HCT116 (cell line): ENCODE results near the gene PINK1. TPM values are rescaled to one million over a fixed set of nuclear protein-coding genes. Genes with fewer than 3 reads are reported as not detected.

Experiments
- ATAC-seq: fragments of 200-7000 bp; cut with Tn5 transposase; 2 replicates; pipeline ENCODE4 v1.9.1; 2020; ENCODE audit warnings: mild to moderate bottlenecking, moderate library complexity
- BruUV-seq: library from RNA; stranded (reverse); fragments of 400-500 nt; replicated peaks from 2 replicates; lab custom pipeline; 2021; lab: Mats Ljungman, UMichigan
- CTCF ChIA-PET: fragments of 300-600 bp; sonication (Branson Sonifier 250); formaldehyde crosslinking; loops from one replicate; lab custom pipeline; 2021; ENCODE audit warnings: antibody characterized with exemption; lab: Charles Lee
- POLR2A ChIA-PET: fragments of 300-600, 350-600 bp; sonication (Branson Sonifier 250); formaldehyde crosslinking; loops from one replicate; lab custom pipeline; 2021; ENCODE audit warnings: antibody characterized with exemption; lab: Charles Lee
- RAD21 ChIA-PET, 2 experiments: fragments of 300-600 bp; sonication (Branson Sonifier 250); formaldehyde crosslinking; loops; one replicate each; lab custom pipeline; 2023; ENCODE audit warnings: low total read pairs in 2 of 2; ENCODE audit not compliant: uncharacterized antibody in 2 of 2, unreplicated experiment in 2 of 2, low non-redundant PET in 1 of 2; lab: Charles Lee
- DNase-seq: peaks from one replicate; pipeline ENCODE4 v3.0.0-alpha.2; 2010; ENCODE audit warnings: low read depth, low spot score
- H2AFZ ChIP-seq: fragments of 200-600 bp; shearing (Covaris generic), sonication (generic); 2 replicates; pipeline ENCODE4 v1.6.1; 2017; ENCODE audit warnings: low read depth, mixed run types, mixed read lengths, antibody characterized with exemption, low read length; ENCODE audit not compliant: poor library complexity, severe bottlenecking
- H3K27ac ChIP-seq: 2 replicates; pipeline ENCODE4 v1.5.1; 2012; ENCODE audit warnings: low read depth, low read length
- H3K27me3 ChIP-seq: fragments of 200-600 bp; sonication (generic); 2 replicates; pipeline ENCODE4 v1.6.1; 2016; ENCODE audit warnings: mixed run types, low read length, mixed read lengths; ENCODE audit not compliant: insufficient read depth
- H3K36me3 ChIP-seq, 2 experiments: fragments of 200-500 bp in 1 of 2; fragments of 200-600 bp in 1 of 2; sonication (Bioruptor generic) in 1 of 2; sonication (generic) in 1 of 2; 2 replicates each; pipeline versions ENCODE4 v1.5.1 to v1.6.1; 2014 to 2016; ENCODE audit warnings: low read length in 2 of 2, inconsistent platforms in 1 of 2, mixed read lengths in 1 of 2, mixed run types in 1 of 2; ENCODE audit not compliant: insufficient read depth in 2 of 2, control insufficient read depth in 1 of 2
- H3K4me1 ChIP-seq, 2 experiments: fragments of 200-600 bp in 1 of 2; sonication (generic) in 1 of 2; 2 replicates each; pipeline versions ENCODE4 v1.5.1 to v1.6.1; 2012 to 2017; ENCODE audit warnings: low read length in 2 of 2, inconsistent platforms in 1 of 2, mild to moderate bottlenecking in 1 of 2, mixed read lengths in 1 of 2, mixed run types in 1 of 2, moderate library complexity in 1 of 2; ENCODE audit not compliant: insufficient read depth in 2 of 2, control insufficient read depth in 1 of 2
- H3K4me2 ChIP-seq: fragments of 200-600 bp; sonication (generic); 2 replicates; pipeline ENCODE4 v1.6.1; 2017; ENCODE audit warnings: mixed run types, low read length, mixed read lengths
- H3K4me3 ChIP-seq, 2 experiments: fragments of 200-600 bp in 1 of 2; sonication (generic) in 1 of 2; replicated peaks in 1 of 2; 2 replicates each; pipeline ENCODE4 v1.5.1; 2011 to 2016; ENCODE audit warnings: low read length in 2 of 2, control low read depth in 1 of 2, low read depth in 1 of 2, mild to moderate bottlenecking in 1 of 2, mixed read lengths in 1 of 2, mixed run types in 1 of 2
- H3K79me2 ChIP-seq: fragments of 200-600 bp; sonication (generic); 2 replicates; pipeline ENCODE4 v1.6.1; 2017; ENCODE audit warnings: mild to moderate bottlenecking, mixed run types, low read length, moderate library complexity, mixed read lengths; ENCODE audit not compliant: insufficient read depth
- H3K9ac ChIP-seq: fragments of 200-600 bp; sonication (generic); 2 replicates; pipeline ENCODE4 v1.6.1; 2016; ENCODE audit warnings: low read length, mixed read lengths
- H3K9me2 ChIP-seq: fragments of 200-600 bp; sonication (generic), shearing (Covaris generic); 2 replicates; pipeline ENCODE4 v1.6.1; 2017; ENCODE audit warnings: mixed run types, mild to moderate bottlenecking, moderate library complexity; ENCODE audit not compliant: insufficient read depth
- H3K9me3 ChIP-seq, 2 experiments: fragments of 200-500 bp in 1 of 2; fragments of 200-600 bp in 1 of 2; sonication (Bioruptor generic) in 1 of 2; sonication (generic) in 1 of 2; 2 replicates each; pipeline ENCODE4 v1.6.1; 2014 to 2017; ENCODE audit warnings: low read length in 2 of 2, mixed read lengths in 2 of 2, inconsistent platforms in 1 of 2, low read depth in 1 of 2, mild to moderate bottlenecking in 1 of 2, mixed run types in 1 of 2, moderate library complexity in 1 of 2; ENCODE audit not compliant: control insufficient read depth in 1 of 2, insufficient read depth in 1 of 2
- H4K20me1 ChIP-seq: fragments of 200-600 bp; sonication (generic), shearing (Covaris generic); 2 replicates; pipeline ENCODE4 v1.6.1; 2017; ENCODE audit warnings: mixed run types, mild to moderate bottlenecking, moderate library complexity; ENCODE audit not compliant: insufficient read depth
- CBX3 ChIP-seq: IDR thresholded peaks from 2 replicates; pipeline ENCODE4 v1.6.1; 2012; ENCODE audit warnings: low read depth
- CEBPB ChIP-seq: IDR thresholded peaks from 2 replicates; pipeline ENCODE4 v1.6.1; 2012; ENCODE audit warnings: low read depth
- EGR1 ChIP-seq: IDR thresholded peaks from 2 replicates; pipeline ENCODE4 v1.6.1; 2012; ENCODE audit warnings: low read depth
- EZH2phosphoT487 ChIP-seq: fragments of 200-600 bp; IDR thresholded peaks from 2 replicates; pipeline ENCODE4 v1.6.1; 2018; ENCODE audit warnings: antibody characterized with exemption, borderline replicate concordance
- FOSL1 ChIP-seq: IDR thresholded peaks from 2 replicates; pipeline ENCODE4 v1.6.1; 2012; ENCODE audit warnings: low read depth
- JUND ChIP-seq: IDR thresholded peaks from 2 replicates; pipeline ENCODE4 v1.6.1; 2012
- POLR2A ChIP-seq: IDR thresholded peaks from 2 replicates; pipeline ENCODE4 v1.7.0; 2011; ENCODE audit warnings: borderline replicate concordance; ENCODE audit not compliant: insufficient read depth, insufficient read length; ENCODE audit errors: extremely low read depth
- POLR2AphosphoS5 ChIP-seq: IDR thresholded peaks from 2 replicates; pipeline ENCODE4 v1.6.1; 2011; ENCODE audit warnings: mild to moderate bottlenecking, low read depth, low read length, moderate library complexity
- REST ChIP-seq: IDR thresholded peaks from 2 replicates; pipeline ENCODE4 v1.6.1; 2012; ENCODE audit warnings: low read depth
- SIN3A ChIP-seq: IDR thresholded peaks from 2 replicates; pipeline ENCODE4 v1.6.1; 2012; ENCODE audit warnings: low read depth
- SP1 ChIP-seq: IDR thresholded peaks from 2 replicates; pipeline ENCODE4 v1.6.1; 2012; ENCODE audit warnings: low read depth
- SRF ChIP-seq: IDR thresholded peaks from 2 replicates; pipeline ENCODE4 v1.6.1; 2012; ENCODE audit warnings: low read depth
- TCF7L2 ChIP-seq: IDR thresholded peaks from 2 replicates; pipeline ENCODE4 v1.7.0; 2011; ENCODE audit warnings: borderline replicate concordance, inconsistent platforms; ENCODE audit not compliant: insufficient read depth, insufficient read length; ENCODE audit errors: extremely low read depth
- YY1 ChIP-seq: IDR thresholded peaks from 2 replicates; pipeline ENCODE4 v1.6.1; 2011; ENCODE audit warnings: low read length, low read depth, moderate library complexity, mild to moderate bottlenecking; ENCODE audit not compliant: insufficient replicate concordance; ENCODE audit errors: extremely low read depth
- ZFX ChIP-seq: fragments of 450-650 bp; IDR thresholded peaks from 2 replicates; pipeline ENCODE4 v1.6.1; 2017
- ZNF274 ChIP-seq: fragments of 200-500 bp; sonication (Bioruptor generic); IDR thresholded peaks from 2 replicates; pipeline ENCODE4 v1.6.1; 2014; ENCODE audit warnings: mild to moderate bottlenecking, low read depth, low read length, inconsistent platforms
- intact Hi-C: fragments of 100-400 bp; cut with micrococcal nuclease; formaldehyde crosslinking; loops from 2 replicates; pipeline ENCODE4 v1.10.0; 2022
- total RNA-seq: library from RNA; stranded (reverse); gene quantifications from one replicate; pipeline ENCODE4 v1.2.1, GENCODE V29; 2021; ENCODE audit not compliant: unreplicated experiment
- TF ChIP-seq, protein P1 (sequence below): IDR thresholded peaks from 2 replicates; pipeline ENCODE4 v1.6.1; 2012

Gene PINK1
- total RNA-seq, 1 experiment from 2014 or later, result 29.4 TPM

DNA sequence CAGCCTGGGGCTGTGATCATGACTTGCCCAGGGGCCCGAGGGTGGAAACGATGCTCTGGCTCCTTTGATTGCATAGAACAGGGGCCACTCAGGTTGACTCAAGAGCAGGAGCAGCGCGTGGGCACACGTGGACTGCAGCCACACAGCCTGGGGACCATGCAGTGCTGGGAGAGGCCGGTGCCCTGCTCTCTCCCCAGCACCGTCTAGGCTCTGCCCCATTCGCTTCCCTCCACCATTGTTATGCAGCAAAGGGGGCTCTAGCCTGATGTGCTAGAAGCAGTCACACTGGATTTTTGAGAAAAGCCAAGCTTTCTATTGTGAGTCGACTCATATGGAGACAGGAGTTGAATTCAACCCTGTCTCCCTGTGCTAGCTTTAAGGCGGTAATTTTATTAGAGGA lies 8.7 kb downstream of the PINK1 start:
- POLR2A ChIA-PET, result no interaction called here
- CTCF ChIA-PET, result interaction anchor here (0.7 to 1.6 kb wide), 2 partner anchors 9 to 67 kb away, joined by 3 to 5 read pairs; partner anchors contain the start of gene PINK1

GRCh38 chr1:20643080-20643479 lies 9.8 kb downstream of the PINK1 start:
- POLR2A ChIA-PET, result no interaction called here
- DNase-seq, result no peak
- no peaks in the 10 kb centered on the region for H3K9me3 ChIP-seq
- CTCF ChIA-PET, result interaction anchor here (1.0 kb wide), 1 partner anchor 68 kb away, joined by 3 read pairs; no protein-coding TSS in a partner anchor
- RAD21 ChIA-PET, result no interaction called here
- TF ChIP-seq FOSL1 (no peak), YY1 (no peak), CBX3 (no peak), EZH2phosphoT487 (no peak), ZNF274 (no peak), POLR2AphosphoS5 (no peak), SIN3A (no peak), EGR1 (no peak), REST (no peak), POLR2A (no peak), SRF (no peak), CEBPB (no peak), SP1 (no peak), TCF7L2 (no peak)
- TF ChIP-seq, protein P1, sequence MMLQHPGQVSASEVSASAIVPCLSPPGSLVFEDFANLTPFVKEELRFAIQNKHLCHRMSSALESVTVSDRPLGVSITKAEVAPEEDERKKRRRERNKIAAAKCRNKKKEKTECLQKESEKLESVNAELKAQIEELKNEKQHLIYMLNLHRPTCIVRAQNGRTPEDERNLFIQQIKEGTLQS, result no peak
- TF ChIP-seq, all 23 proteins: peak for 0
- peaks cover 0 to 2% of the 10 kb centered on the region in 2 experiments; a peak in 1 of 4 replicates for H3K36me3 ChIP-seq
- H3K27me3 ChIP-seq, result no peaks in the 10 kb centered on the region
- no peaks in the 10 kb centered on the region for H4K20me1 ChIP-seq
- H3K27ac ChIP-seq, result no peak overlapping the region
- H2AFZ ChIP-seq, result no peak overlapping the region
- H3K9ac ChIP-seq, result no peak overlapping the region
- intact Hi-C loops, result no loop called here
- no peak overlapping the region for H3K4me3 ChIP-seq
- BruUV-seq, result no TSS peak
- no peaks in the 10 kb centered on the region for H3K79me2 ChIP-seq
- no peaks in the 10 kb centered on the region for H3K4me1 ChIP-seq
- H3K4me2 ChIP-seq, result no peak overlapping the region
- H3K9me2 ChIP-seq, result no peaks in the 10 kb centered on the region
- ATAC-seq, result no peak

More for the DNA sequence above, 8.7 kb downstream of the PINK1 start:
- Histone ChIP-seq H2AFZ (no peak overlapping the region), H4K20me1 (no peaks in the 10 kb centered on the region), H3K36me3 (peaks cover 0 to 2% of the 10 kb centered on the region in 2 experiments; a peak in 1 of 4 replicates), H3K79me2 (no peaks in the 10 kb centered on the region), H3K27ac (no peak overlapping the region), H3K27me3 (no peaks in the 10 kb centered on the region), H3K9me2 (no peaks in the 10 kb centered on the region), H3K4me3 (no peak overlapping the region), H3K9ac (no peak overlapping the region), H3K4me2 (no peak overlapping the region), H3K9me3 (no peaks in the 10 kb centered on the region), H3K4me1 (no peaks in the 10 kb centered on the region)
- intact Hi-C loops, result loop anchor here (2.0 kb wide), 1 partner anchor 67 kb away; no protein-coding TSS in a partner anchor
- ATAC-seq (no peak), DNase-seq (no peak)
- RAD21 ChIA-PET, result no interaction called here
- TF ChIP-seq ZFX (no peak), JUND (no peak), TCF7L2 (no peak), EZH2phosphoT487 (no peak), EGR1 (no peak), SRF (no peak), ZNF274 (no peak)
- BruUV-seq, result no TSS peak
